ENCODE results near the gene ALKBH6. TPM values are rescaled to one million over a fixed set of nuclear protein-coding genes. Genes with fewer than 3 reads are reported as not detected.

ALKBH6 gene
- total and polyA plus RNA-seq, 2 of the 13 experiments (the other 11 are each of a cell fraction or from before 2014, with no cell fraction given): 13.7 to 18.1 TPM

DNA sequence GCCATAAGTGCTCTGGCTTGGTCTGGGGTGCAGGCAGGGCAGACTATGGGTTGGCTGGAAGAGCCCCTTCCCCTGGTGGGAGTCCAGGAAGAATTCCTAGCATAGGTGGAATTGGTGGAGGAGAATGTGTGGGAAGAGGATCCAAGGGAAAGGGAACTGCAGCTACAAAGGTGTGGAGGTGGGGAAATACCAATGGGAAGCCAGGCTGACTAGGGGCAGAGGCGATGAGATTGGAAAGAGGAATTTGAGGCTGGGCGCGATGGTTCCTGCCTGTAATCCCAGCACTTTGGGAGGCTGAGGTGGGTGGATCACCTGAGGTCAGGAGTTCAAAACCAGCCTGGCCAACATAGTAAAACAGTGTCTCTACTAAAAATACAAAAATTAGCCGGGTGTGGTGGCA is 23.9 kb downstream of the ALKBH6 start:
- intact Hi-C loops (cut with micrococcal nuclease; ENCODE audit: unreplicated experiment) (no loop called here), in situ Hi-C loops (cut with HindIII; ENCODE audit: extremely low pct_ligation_motif_present, low pct_unique_long_range_greater_than_20kb) (no loop called here)
- Histone ChIP-seq H3K27me3 (ENCODE audit: control insufficient read depth in 1 of 2, insufficient read depth in 2 of 2, low read length in 2 of 2) (peaks cover 0 to 18% of the 10 kb centered on the region in 2 experiments; a peak in 3 of 5 replicates), H2AFZ (ENCODE audit: low read length) (no peak overlapping the region), H3K27ac (ENCODE audit: extremely low read length, insufficient read depth, low read length) (no peak overlapping the region), H3K36me3 (replicated peaks in 1 of 2; ENCODE audit: control insufficient read depth in 1 of 2, insufficient read depth in 2 of 2, low read length in 2 of 2) (no peaks in the 10 kb centered on the region), H3K9ac (ENCODE audit: insufficient read depth, low read depth, low read length) (no peak overlapping the region), H3K4me1 (ENCODE audit: insufficient read depth, low read length) (peaks cover 26% of the 10 kb centered on the region), H3K9me3 (ENCODE audit: low read length) (no peaks in the 10 kb centered on the region), H3K79me2 (ENCODE audit: insufficient read depth, low read length) (peaks cover 1% of the 10 kb centered on the region), H3K4me2 (ENCODE audit: low read depth, low read length) (no peak overlapping the region), H3K4me3 (replicated peaks in 1 of 3; ENCODE audit: insufficient read depth in 1 of 3, low read depth in 2 of 3, low read length in 3 of 3) (no peak overlapping the region), H4K20me1 (ENCODE audit: insufficient read depth, low read length) (no peaks in the 10 kb centered on the region)
- no TSS peak for BruUV-seq (replicated peaks)
- no peak for FAIRE-seq
- 55% methylated on average over 4 of the region's 4 CpGs for WGBS (ENCODE audit: low lambda C conversion rate)
- ChIA-PET CTCF (ENCODE audit: low intra/inter-chr PET ratio, low total read pairs) (no interaction called here), POLR2A (no interaction called here)
- no peak for ATAC-seq
- DNase-seq (ENCODE audit: low spot score): no peak
- no peak for TF ChIP-seq AHDC1 (CRISPR knock-in tag; IDR thresholded peaks at IDR 0.05; ENCODE audit: borderline replicate concordance)
- no peak for TF ChIP-seq ZFP1 (CRISPR knock-in tag; IDR thresholded peaks at IDR 0.05)
- TF ChIP-seq ZNF275 (CRISPR knock-in tag; IDR thresholded peaks at IDR 0.05; ENCODE audit: borderline replicate concordance): no peak
- no peak for TF ChIP-seq FOXK1 (CRISPR knock-in tag; IDR thresholded peaks at IDR 0.05; ENCODE audit: borderline replicate concordance, low read depth)
- TF ChIP-seq, protein P1, sequence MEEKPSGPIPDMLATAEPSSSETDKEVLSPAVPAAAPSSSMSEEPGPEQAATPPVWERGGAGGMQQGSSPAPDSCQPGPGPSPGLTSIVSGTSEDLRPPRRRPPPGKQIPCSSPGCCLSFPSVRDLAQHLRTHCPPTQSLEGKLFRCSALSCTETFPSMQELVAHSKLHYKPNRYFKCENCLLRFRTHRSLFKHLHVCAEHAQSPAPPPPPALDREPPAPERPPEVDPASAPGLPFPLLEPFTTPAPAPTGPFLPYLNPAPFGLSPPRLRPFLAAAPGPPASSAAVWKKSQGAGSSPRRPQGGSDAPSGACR (CRISPR knock-in tag; IDR thresholded peaks at IDR 0.05): no peak
- no peak for TF ChIP-seq SAP130 (CRISPR knock-in tag; IDR thresholded peaks at IDR 0.05; ENCODE audit: low read depth)
- no peak for TF ChIP-seq ZNF205 (CRISPR knock-in tag; IDR thresholded peaks at IDR 0.05)
- no peak for TF ChIP-seq SKIL (CRISPR knock-in tag; IDR thresholded peaks at IDR 0.05; ENCODE audit: borderline replicate concordance)
- no peak for TF ChIP-seq ZBTB49 (CRISPR knock-in tag; IDR thresholded peaks at IDR 0.05; ENCODE audit: borderline replicate concordance)
- TF ChIP-seq MXI1 (IDR thresholded peaks at IDR 0.05; ENCODE audit: borderline replicate concordance, low read depth, low read length): no peak
- TF ChIP-seq TEAD2 (CRISPR knock-in tag; IDR thresholded peaks at IDR 0.05): no peak
- no peak for TF ChIP-seq KMT2B (CRISPR knock-in tag; IDR thresholded peaks at IDR 0.05)
- TF ChIP-seq ZFP90 (CRISPR knock-in tag; IDR thresholded peaks at IDR 0.05; ENCODE audit: borderline replicate concordance): no peak

All from HepG2 (cell line).